T-helper 1 cell (primary cell): ENCODE results near the gene TREML2.

Experiments
- DNase-seq, 5 donors: peaks; one replicate each; pipeline ENCODE4 v3.0.0-alpha.2; 2012 to 2020

Gene TREML2

GRCh38 chr6:41176189-41176588 lies 24.8 kb downstream of the TREML2 start:
- DNase-seq = no peak

GRCh38 chr6:41175084-41175483 lies 25.9 kb downstream of the TREML2 start:
- DNase-seq = no peak

- DNase-seq = no peak
Measured at GRCh38 chr6:41174610-41175009, 26.3 kb downstream of the TREML2 start.

GRCh38 chr6:41171908-41172307 lies 29.0 kb downstream of the TREML2 start:
- no peak for DNase-seq

GRCh38 chr6:41170547-41171160 lies 30.3 kb downstream of the TREML2 start:
- no peak for DNase-seq

GRCh38 chr6:41167173-41167963 lies 33.6 kb downstream of the TREML2 start:
- DNase-seq = no peak

GRCh38 chr6:41164551-41165120 lies 36.3 kb downstream of the TREML2 start:
- no peak for DNase-seq

GRCh38 chr6:41163419-41163717 lies 37.6 kb downstream of the TREML2 start:
- no peak for DNase-seq

- no peak for DNase-seq
Measured at GRCh38 chr6:41162687-41163418, 38.1 kb downstream of the TREML2 start, which contains the start of gene TREM2. Gene TREM2, minus strand, starts transcription at chr6:41163116. Its CDS starts 34 bp downstream, at chr6:41163082.

- DNase-seq = no peak
Measured at GRCh38 chr6:41161851-41162552, 38.9 kb downstream of the TREML2 start.

GRCh38 chr6:41161380-41161779 lies 39.6 kb downstream of the TREML2 start:
- no peak for DNase-seq

- no peak for DNase-seq
Measured at GRCh38 chr6:41160933-41161332, 40.0 kb downstream of the TREML2 start.

GRCh38 chr6:41159415-41160082 lies 41.4 kb downstream of the TREML2 start:
- DNase-seq = no peak

- no peak for DNase-seq
Measured at GRCh38 chr6:41157323-41157722, 43.6 kb downstream of the TREML2 start.

GRCh38 chr6:41156771-41157170 lies 44.2 kb downstream of the TREML2 start:
- no peak for DNase-seq

GRCh38 chr6:41156001-41156400 lies 44.9 kb downstream of the TREML2 start:
- no peak for DNase-seq

- DNase-seq = no peak
Measured at GRCh38 chr6:41155132-41155805, 45.7 kb downstream of the TREML2 start.

- DNase-seq = no peak
Measured at GRCh38 chr6:41153992-41154625, 46.8 kb downstream of the TREML2 start, which contains the start of gene TREML1. Gene TREML1, minus strand, starts transcription at chr6:41154347. Its CDS starts 59 bp downstream, at chr6:41154288.

- no peak for DNase-seq
Measured at GRCh38 chr6:41153451-41153850, 47.5 kb downstream of the TREML2 start.

GRCh38 chr6:41150671-41151070 lies 50.3 kb downstream of the TREML2 start:
- no peak for DNase-seq

- DNase-seq = no peak
Measured at GRCh38 chr6:41147917-41148316, 53.0 kb downstream of the TREML2 start.
